Endothelial cell of umbilical vein (primary cell): ENCODE measurements around the gene DSCAML1.

Experiments used
- FOS ChIP-seq: IDR thresholded peaks from 2 replicates; pipeline ENCODE4 v1.6.1; 2011; ENCODE audit warnings: mild to moderate bottlenecking, low read length, moderate library complexity, borderline replicate concordance; ENCODE audit not compliant: insufficient read depth
- GATA2 ChIP-seq: IDR thresholded peaks from 2 replicates; pipeline ENCODE4 v1.7.0; 2011; ENCODE audit warnings: low read depth, mild to moderate bottlenecking, moderate library complexity, mixed read lengths, low read length; ENCODE audit not compliant: insufficient read length, insufficient read depth
- TF ChIP-seq, protein P1 (sequence below): IDR thresholded peaks from 2 replicates; pipeline ENCODE4 v1.6.1; 2011; ENCODE audit not compliant: insufficient read depth, insufficient read length
- TF ChIP-seq, protein P2 (sequence below), 2 donors: IDR thresholded peaks; 1 replicate in 1 of 2; 2 replicates in 1 of 2; pipeline ENCODE4 v1.5.1; 2011; ENCODE audit warnings: low read length in 2 of 2, mild to moderate bottlenecking in 2 of 2, moderate library complexity in 2 of 2, control low read depth in 1 of 2, inconsistent platforms in 1 of 2, low read depth in 1 of 2; ENCODE audit not compliant: insufficient read depth in 1 of 2; ENCODE audit errors: extremely low read depth in 1 of 2

DNA sequence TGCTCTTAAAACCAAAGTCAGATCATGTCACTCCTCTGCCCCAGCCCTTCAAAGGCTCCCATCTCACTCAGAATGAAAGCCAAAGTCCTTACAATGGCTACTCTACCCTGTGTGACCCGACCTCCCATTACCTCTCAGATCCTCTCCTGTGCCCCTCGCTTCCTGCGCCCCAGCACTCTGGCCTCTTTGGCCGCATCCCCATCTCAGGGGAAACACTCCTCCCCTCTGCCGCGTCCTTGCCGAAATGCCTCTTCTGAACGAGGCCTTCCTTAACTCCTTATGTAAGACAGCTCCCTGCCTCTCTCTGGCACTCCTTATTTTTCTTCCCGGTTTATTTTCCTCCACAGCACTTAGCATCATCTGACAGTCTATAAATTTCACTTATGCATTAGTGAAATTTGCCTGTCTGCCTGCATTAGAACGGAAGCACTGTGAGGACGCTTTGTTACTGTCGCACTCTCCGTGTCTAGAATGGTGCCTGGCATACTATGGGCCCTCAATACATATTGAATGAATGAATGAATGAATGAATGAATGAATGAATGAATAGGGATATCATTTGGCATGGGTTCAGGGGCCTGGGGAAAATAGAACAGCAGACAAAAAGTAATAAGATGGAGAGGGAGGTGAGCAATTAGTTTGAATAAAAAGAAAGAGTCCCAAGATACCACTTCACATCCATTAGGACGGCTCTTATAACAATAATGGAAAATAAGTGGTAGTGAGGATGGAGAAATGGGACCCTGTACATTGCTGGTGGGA is 331.6 kb downstream of the DSCAML1 start:
- TF ChIP-seq, protein P1, sequence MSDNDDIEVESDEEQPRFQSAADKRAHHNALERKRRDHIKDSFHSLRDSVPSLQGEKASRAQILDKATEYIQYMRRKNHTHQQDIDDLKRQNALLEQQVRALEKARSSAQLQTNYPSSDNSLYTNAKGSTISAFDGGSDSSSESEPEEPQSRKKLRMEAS, result no peak
- TF ChIP-seq, protein P2, sequence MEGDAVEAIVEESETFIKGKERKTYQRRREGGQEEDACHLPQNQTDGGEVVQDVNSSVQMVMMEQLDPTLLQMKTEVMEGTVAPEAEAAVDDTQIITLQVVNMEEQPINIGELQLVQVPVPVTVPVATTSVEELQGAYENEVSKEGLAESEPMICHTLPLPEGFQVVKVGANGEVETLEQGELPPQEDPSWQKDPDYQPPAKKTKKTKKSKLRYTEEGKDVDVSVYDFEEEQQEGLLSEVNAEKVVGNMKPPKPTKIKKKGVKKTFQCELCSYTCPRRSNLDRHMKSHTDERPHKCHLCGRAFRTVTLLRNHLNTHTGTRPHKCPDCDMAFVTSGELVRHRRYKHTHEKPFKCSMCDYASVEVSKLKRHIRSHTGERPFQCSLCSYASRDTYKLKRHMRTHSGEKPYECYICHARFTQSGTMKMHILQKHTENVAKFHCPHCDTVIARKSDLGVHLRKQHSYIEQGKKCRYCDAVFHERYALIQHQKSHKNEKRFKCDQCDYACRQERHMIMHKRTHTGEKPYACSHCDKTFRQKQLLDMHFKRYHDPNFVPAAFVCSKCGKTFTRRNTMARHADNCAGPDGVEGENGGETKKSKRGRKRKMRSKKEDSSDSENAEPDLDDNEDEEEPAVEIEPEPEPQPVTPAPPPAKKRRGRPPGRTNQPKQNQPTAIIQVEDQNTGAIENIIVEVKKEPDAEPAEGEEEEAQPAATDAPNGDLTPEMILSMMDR (IDR thresholded peaks at IDR 0.05; ENCODE audit: extremely low read depth in 1 of 2, insufficient read depth in 1 of 2, low read depth in 1 of 2, low read length in 2 of 2), result no peak
- no peak for TF ChIP-seq FOS
- TF ChIP-seq GATA2, result no peak
